OCI-LY3 (cell line): ENCODE measurements around the gene NRXN2.

ENCODE experiments used
- H2AFZ ChIP-seq: fragments of 200-600, 300-600 bp; shearing (Covaris generic); 2 replicates; pipeline ENCODE4 v1.6.0; 2014; ENCODE audit warnings: antibody characterized with exemption, low read depth, low read length
- H3K27ac ChIP-seq: fragments of 200-600, 300-600 bp; sonication (generic); 2 replicates; pipeline ENCODE4 v1.5.1; 2014; ENCODE audit warnings: mild to moderate bottlenecking, low read length, moderate library complexity, mixed read lengths
- H3K27me3 ChIP-seq: fragments of 200-600, 300-600 bp; sonication (generic); 2 replicates; pipeline ENCODE4 v1.6.1; 2014; ENCODE audit warnings: low read depth, low read length, mixed read lengths
- H3K36me3 ChIP-seq: fragments of 200-600, 300-600 bp; sonication (generic); replicated peaks from 2 replicates; pipeline ENCODE3; 2014; ENCODE audit warnings: low read depth, low read length, mixed read lengths
- H3K4me1 ChIP-seq: fragments of 300-600, 200-600 bp; sonication (generic); 2 replicates; pipeline ENCODE4 v1.6.1; 2014; ENCODE audit warnings: low read length, mixed read lengths
- H3K4me2 ChIP-seq: fragments of 200-600, 300-600 bp; sonication (generic); 2 replicates; pipeline ENCODE4 v1.6.1; 2014; ENCODE audit warnings: low read length, mixed read lengths
- H3K4me3 ChIP-seq: fragments of 300-600, 200-600 bp; sonication (generic); 2 replicates; pipeline ENCODE4 v1.5.1; 2014; ENCODE audit warnings: antibody characterized with exemption, mild to moderate bottlenecking, low read length, moderate library complexity
- H3K79me2 ChIP-seq: fragments of 300-600, 200-600 bp; shearing (Covaris generic); 2 replicates; pipeline ENCODE4 v1.6.1; 2014; ENCODE audit warnings: mild to moderate bottlenecking, low read length, mixed read lengths
- H3K9ac ChIP-seq: fragments of 300-600, 200-600 bp; shearing (Covaris generic); 2 replicates; pipeline ENCODE4 v1.6.0; 2014; ENCODE audit warnings: mild to moderate bottlenecking, low read length, moderate library complexity
- H3K9me3 ChIP-seq: fragments of 200-600, 300-600 bp; shearing (Covaris generic); 2 replicates; pipeline ENCODE4 v1.6.1; 2014; ENCODE audit warnings: low read length, mixed read lengths; ENCODE audit not compliant: insufficient read depth
- H4K20me1 ChIP-seq: fragments of 200-600, 300-600 bp; sonication (generic); 2 replicates; pipeline ENCODE4 v1.6.1; 2016; ENCODE audit warnings: low read length, mixed read lengths; ENCODE audit not compliant: insufficient read depth
- CTCF ChIP-seq: fragments of 200-600, 300-600 bp; sonication (generic); IDR thresholded peaks from 2 replicates; pipeline ENCODE4 v1.5.1; 2014; ENCODE audit warnings: antibody characterized with exemption, low read length, low read depth
- EZH2phosphoT487 ChIP-seq: fragments of 200-600 bp; shearing (Covaris generic); IDR thresholded peaks from 2 replicates; pipeline ENCODE4 v1.6.1; 2018; ENCODE audit warnings: antibody characterized with exemption, mixed run types, low read depth

NRXN2 gene

GRCh38 chr11:64649291-64649697, 73.7 kb downstream of the NRXN2 start:
- Histone ChIP-seq H3K4me3 (no peak overlapping the region), H3K9me3 (no peaks in the 10 kb centered on the region), H3K27me3 (peaks cover 2% of the 10 kb centered on the region; the same call in 1 of the 2 replicates), H4K20me1 (no peaks in the 10 kb centered on the region), H3K27ac (no peak overlapping the region), H3K4me2 (no peak overlapping the region), H3K79me2 (no peaks in the 10 kb centered on the region), H2AFZ (no peak overlapping the region), H3K4me1 (peaks cover 21% of the 10 kb centered on the region), H3K9ac (no peak overlapping the region), H3K36me3 (no peaks in the 10 kb centered on the region)
- TF ChIP-seq CTCF (peak; percentile 91), EZH2phosphoT487 (no peak)

GRCh38 chr11:64648551-64648950, 74.4 kb downstream of the NRXN2 start:
- Histone ChIP-seq H2AFZ (no peak overlapping the region), H3K9me3 (no peaks in the 10 kb centered on the region), H3K4me1 (peaks cover 14% of the 10 kb centered on the region), H3K27me3 (peaks cover 8% of the 10 kb centered on the region), H3K79me2 (no peaks in the 10 kb centered on the region), H3K9ac (no peak overlapping the region), H3K4me2 (no peak overlapping the region), H3K27ac (no peak overlapping the region), H3K36me3 (no peaks in the 10 kb centered on the region), H4K20me1 (no peaks in the 10 kb centered on the region), H3K4me3 (no peak overlapping the region)
- TF ChIP-seq EZH2phosphoT487 = no peak
- TF ChIP-seq CTCF = no peak

- Histone ChIP-seq H3K79me2 (no peaks in the 10 kb centered on the region), H3K4me2 (no peak overlapping the region), H3K27me3 (peaks cover 8% of the 10 kb centered on the region), H3K36me3 (no peaks in the 10 kb centered on the region), H4K20me1 (no peaks in the 10 kb centered on the region), H2AFZ (no peak overlapping the region), H3K9ac (no peak overlapping the region), H3K4me3 (no peak overlapping the region), H3K27ac (no peak overlapping the region), H3K4me1 (peaks cover under 1% of the 10 kb centered on the region; the same call in 1 of the 2 replicates), H3K9me3 (no peaks in the 10 kb centered on the region)
- no peak for TF ChIP-seq CTCF
- TF ChIP-seq EZH2phosphoT487 = no peak
Measured at GRCh38 chr11:64647019-64647779, 75.8 kb downstream of the NRXN2 start.

GRCh38 chr11:64644647-64645275, 78.2 kb downstream of the NRXN2 start:
- Histone ChIP-seq H4K20me1 (no peaks in the 10 kb centered on the region), H3K27ac (no peak overlapping the region), H3K4me1 (no peaks in the 10 kb centered on the region), H3K36me3 (no peaks in the 10 kb centered on the region), H3K4me3 (no peak overlapping the region), H2AFZ (no peak overlapping the region), H3K4me2 (no peak overlapping the region), H3K79me2 (no peaks in the 10 kb centered on the region), H3K27me3 (peaks cover 8% of the 10 kb centered on the region), H3K9ac (no peak overlapping the region), H3K9me3 (no peaks in the 10 kb centered on the region)
- TF ChIP-seq EZH2phosphoT487 (no peak), CTCF (peak; percentile 51)
